Pancreas (tissue), 10 donors: Measurements from ENCODE around the gene AP5Z1. TPM values are rescaled to one million over a fixed set of nuclear protein-coding genes. Genes with fewer than 3 reads are reported as not detected.

ENCODE experiments used
- ATAC-seq, 4 donors: fragments of 200-7000 bp; cut with Tn5 transposase; one replicate each; pipeline versions ENCODE4 v1.8.0 to v1.9.1; 2020; ENCODE audit warnings: mild to moderate bottlenecking in 4 of 4, moderate library complexity in 4 of 4
- DNase-seq, 6 donors: peaks; one replicate each; pipeline ENCODE4 v3.0.0-alpha.2; 2020
- FAIRE-seq: peaks from 2 replicates; lab custom pipeline; 2012; peaks lifted over from hg19 to GRCh38; lab: Jason Lieb, UNC
- H3K27ac ChIP-seq, 4 donors: fragments of 200-600 bp; sonication (generic); 1 replicate in 3 of 4; 2 replicates in 1 of 4; pipeline versions ENCODE4 v1.5.0 to v1.8.0; 2020
- H3K27me3 ChIP-seq, 4 donors: fragments of 200-600 bp; one replicate each; pipeline ENCODE4 v1.8.0; 2021
- H3K36me3 ChIP-seq, 3 donors: fragments of 200-600 bp; sonication (generic) in 1 of 3; one replicate each; pipeline versions ENCODE4 v1.5.0 to v1.8.0; 2020 to 2021
- H3K4me1 ChIP-seq, 3 donors: fragments of 200-600 bp; one replicate each; pipeline ENCODE4 v1.8.0; 2021
- H3K4me3 ChIP-seq, 4 donors: fragments of 200-600 bp; sonication (generic) in 2 of 4; one replicate each; pipeline versions ENCODE4 v1.5.0 to v1.8.0; 2020 to 2021
- H3K9me3 ChIP-seq, 4 donors: fragments of 200-600 bp; one replicate each; pipeline ENCODE4 v1.8.0; 2021
- WGBS, 2 donors: extraction: QIAGEN DNeasy Blood & Tissue Kit; methylation state at CpG; one replicate each; pipeline ENCODE4 v1.1.7; 2013; 5-methylcytosine and 5-hydroxymethylcytosine counted together
- intact Hi-C, 3 donors: fragments of 100-400 bp; cut with DNase I; formaldehyde crosslinking; loops; one replicate each; pipeline versions ENCODE4 v1.11.1 to v1.14.2; 2022
- polyA plus RNA-seq, 2 donors: library from polyadenylated mRNA; stranded (reverse); fragments of 200-250 nt; gene quantifications; one replicate each; pipeline ENCODE4 v1.2.3, GENCODE V29; 2013
- total RNA-seq, 6 donors: library from RNA; stranded (reverse); fragmentation: NEBNext Ultra II Directional in 4 of 6; extraction: Animal tissue kit (Norgen Biotek cat#: 25700) in 4 of 6; gene quantifications; one replicate each; pipeline versions ENCODE4 v1.2.1 to v1.2.4, GENCODE V29; 2021 to 2023
- TF ChIP-seq, protein P1 (sequence below), 4 donors: fragments of 200-600 bp; sonication (generic) in 3 of 4; IDR thresholded peaks; one replicate each; pipeline versions ENCODE4 v1.5.0 to v1.8.0; 2021; ENCODE audit warnings: antibody characterized with exemption in 4 of 4
- donor health status: healthy with polysubstance abuse.
- donor health status: DM: no; HTN: no; CAD: no; lungs with moderate emphysema.
- donor health status: DM: no; HTN: no; CAD: no.
- donor health status: control.
- donor health status: control.
- donor health status: Bipolar disorder and iron deficiency.
- donor health status: DM: yes; HTN: yes; CAD: no.
- donor health status: DM: no; HTN: no; CAD: no.
- donor health status: DM: no; HTN: no; CAD: no.
- donor health status: DM: yes; HTN: yes; CAD: no.

The AP5Z1 gene
- total and polyA plus RNA-seq, 8 donors: 12.8 to 81.2 (median 18.3) TPM

DNA sequence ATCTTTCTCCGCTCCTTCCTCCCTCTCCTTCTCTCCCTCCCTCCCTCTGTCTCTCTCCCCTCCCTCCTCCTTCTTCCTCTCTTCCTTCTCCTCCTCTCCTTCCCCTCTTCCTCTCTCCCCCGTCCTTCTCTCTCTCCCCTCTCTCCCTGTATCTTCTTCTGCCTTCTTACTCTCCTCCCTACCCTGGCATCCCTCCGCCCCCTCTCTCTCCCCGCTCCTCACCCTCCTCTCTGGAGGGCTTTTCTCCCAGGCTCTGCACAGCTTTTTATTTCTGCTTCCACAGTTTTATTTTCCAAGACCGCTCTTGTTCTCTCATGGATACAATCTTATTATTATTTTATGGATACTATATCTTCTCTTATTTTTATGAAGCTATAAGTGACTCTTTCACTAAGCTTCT is 32.6 kb downstream of the AP5Z1 start:
- TF ChIP-seq, protein P1, sequence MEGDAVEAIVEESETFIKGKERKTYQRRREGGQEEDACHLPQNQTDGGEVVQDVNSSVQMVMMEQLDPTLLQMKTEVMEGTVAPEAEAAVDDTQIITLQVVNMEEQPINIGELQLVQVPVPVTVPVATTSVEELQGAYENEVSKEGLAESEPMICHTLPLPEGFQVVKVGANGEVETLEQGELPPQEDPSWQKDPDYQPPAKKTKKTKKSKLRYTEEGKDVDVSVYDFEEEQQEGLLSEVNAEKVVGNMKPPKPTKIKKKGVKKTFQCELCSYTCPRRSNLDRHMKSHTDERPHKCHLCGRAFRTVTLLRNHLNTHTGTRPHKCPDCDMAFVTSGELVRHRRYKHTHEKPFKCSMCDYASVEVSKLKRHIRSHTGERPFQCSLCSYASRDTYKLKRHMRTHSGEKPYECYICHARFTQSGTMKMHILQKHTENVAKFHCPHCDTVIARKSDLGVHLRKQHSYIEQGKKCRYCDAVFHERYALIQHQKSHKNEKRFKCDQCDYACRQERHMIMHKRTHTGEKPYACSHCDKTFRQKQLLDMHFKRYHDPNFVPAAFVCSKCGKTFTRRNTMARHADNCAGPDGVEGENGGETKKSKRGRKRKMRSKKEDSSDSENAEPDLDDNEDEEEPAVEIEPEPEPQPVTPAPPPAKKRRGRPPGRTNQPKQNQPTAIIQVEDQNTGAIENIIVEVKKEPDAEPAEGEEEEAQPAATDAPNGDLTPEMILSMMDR (IDR thresholded peaks at IDR 0.05): no peak
- H3K36me3 ChIP-seq: no peaks in the 10 kb centered on the region
- no peak for DNase-seq
- H3K9me3 ChIP-seq: no peaks in the 10 kb centered on the region
- H3K27ac ChIP-seq: no peak overlapping the region
- H3K4me3 ChIP-seq: no peak overlapping the region
- FAIRE-seq: no peak
- no peaks in the 10 kb centered on the region for H3K27me3 ChIP-seq
- intact Hi-C loops: loop anchor here in 1 of 3 donors (10.0 kb wide), 1 partner anchor 277 kb away; no protein-coding TSS in a partner anchor
- 60 to 76% methylated on average over 5 of the region's 5 CpGs for WGBS, 2 donors
- no peak for ATAC-seq
- H3K4me1 ChIP-seq: no peaks in the 10 kb centered on the region

DNA sequence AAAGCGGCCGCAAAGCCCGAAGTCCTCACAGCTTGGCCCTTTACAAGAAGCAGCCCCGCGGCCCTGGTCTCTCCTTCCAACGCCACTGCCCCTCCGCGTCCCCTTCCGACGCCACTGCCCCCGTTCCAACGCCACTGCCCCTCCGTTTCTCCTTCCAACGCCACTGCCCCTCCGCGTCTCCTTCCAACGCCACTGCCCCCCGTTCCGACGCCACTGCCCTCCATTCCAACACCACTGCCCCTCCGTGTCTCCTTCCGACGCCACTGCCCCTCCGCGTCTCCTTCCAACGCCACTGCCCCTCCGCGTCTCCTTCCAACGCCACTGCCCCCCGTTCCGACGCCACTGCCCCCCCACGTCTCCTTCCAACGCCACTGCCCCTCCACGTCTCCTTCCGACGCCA is 33.1 kb downstream of the AP5Z1 start:
- intact Hi-C loops: loop anchor here in 1 of 3 donors (10.0 kb wide), 1 partner anchor 276 kb away; no protein-coding TSS in a partner anchor
- H3K4me3 ChIP-seq: no peak overlapping the region
- FAIRE-seq (no peak), DNase-seq (no peak), ATAC-seq (no peak)
- H3K9me3 ChIP-seq: no peaks in the 10 kb centered on the region
- H3K36me3 ChIP-seq: no peaks in the 10 kb centered on the region
- no peaks in the 10 kb centered on the region for H3K27me3 ChIP-seq
- 74 to 88% methylated on average over 34 to 37 of the region's 37 CpGs for WGBS, 2 donors
- H3K27ac ChIP-seq: no peak overlapping the region
- no peaks in the 10 kb centered on the region for H3K4me1 ChIP-seq
- TF ChIP-seq, protein P1 (IDR thresholded peaks at IDR 0.05): no peak

DNA sequence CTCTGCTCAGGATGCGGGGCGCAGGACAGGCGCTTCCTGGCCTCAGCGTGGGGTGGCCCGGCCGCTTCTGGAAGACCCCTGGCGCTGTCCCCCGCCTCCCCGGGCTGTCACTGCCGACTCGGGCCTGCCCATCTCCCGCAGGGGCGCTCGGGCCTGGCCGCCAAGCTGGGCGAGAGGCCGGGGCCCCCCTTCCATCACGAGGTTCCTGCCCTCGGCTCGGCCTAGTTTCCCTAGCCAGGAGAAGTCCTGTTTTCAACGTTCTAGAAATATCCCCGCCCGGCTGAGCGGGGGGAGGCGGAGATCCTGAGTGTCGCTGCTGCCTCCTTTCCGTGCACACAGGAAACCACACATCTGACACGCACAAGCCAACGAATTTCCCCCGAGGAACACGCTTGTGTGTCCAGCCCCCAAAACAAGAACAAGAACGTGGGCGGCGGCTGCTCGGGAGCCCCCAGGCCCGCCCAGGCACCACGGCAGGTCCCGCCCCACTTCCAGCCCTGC is 33.7 kb downstream of the AP5Z1 start:
- intact Hi-C loops: loop anchor here in 1 of 3 donors (10.0 kb wide), 1 partner anchor 276 kb away; no protein-coding TSS in a partner anchor
- Histone ChIP-seq H3K9me3 (no peaks in the 10 kb centered on the region), H3K4me3 (no peak overlapping the region), H3K36me3 (no peaks in the 10 kb centered on the region), H3K27ac (no peak overlapping the region), H3K27me3 (no peaks in the 10 kb centered on the region), H3K4me1 (no peaks in the 10 kb centered on the region)
- WGBS, 2 donors: 74 to 82% methylated on average over 38 of the region's 38 CpGs
- ATAC-seq (peak in 1 of 4 donors; percentile 20), DNase-seq (peak in 1 of 6 donors; percentile 65), FAIRE-seq (no peak)
- TF ChIP-seq, protein P1 (IDR thresholded peaks at IDR 0.05): no peak

DNA sequence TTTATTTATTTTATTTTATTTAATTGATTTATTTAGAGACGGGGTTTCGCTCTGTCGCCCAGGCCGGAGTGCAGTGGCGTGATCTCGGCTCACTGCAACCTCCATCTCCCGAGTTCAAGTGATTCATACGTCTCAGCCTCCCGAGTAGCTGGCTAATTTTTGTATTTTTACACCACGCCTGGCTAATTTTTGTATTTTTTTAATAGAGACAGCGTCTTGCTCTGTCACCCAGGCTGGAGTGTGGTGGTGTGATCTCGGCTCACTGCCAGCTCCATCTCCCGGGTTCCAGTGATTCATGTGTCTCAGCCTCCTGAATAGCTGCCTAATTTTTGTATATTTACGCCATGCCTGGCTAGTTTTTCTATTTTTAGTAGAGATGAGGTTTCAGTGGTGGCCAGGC is 34.2 kb downstream of the AP5Z1 start:
- no peak for DNase-seq
- FAIRE-seq: no peak
- intact Hi-C loops: loop anchor here in 1 of 3 donors (10.0 kb wide), 1 partner anchor 275 kb away; no protein-coding TSS in a partner anchor
- ATAC-seq: no peak
- no peak overlapping the region for H3K4me3 ChIP-seq
- H3K27ac ChIP-seq: no peak overlapping the region
- no peaks in the 10 kb centered on the region for H3K4me1 ChIP-seq
- no peaks in the 10 kb centered on the region for H3K36me3 ChIP-seq
- TF ChIP-seq, protein P1 (IDR thresholded peaks at IDR 0.05): no peak
- no peaks in the 10 kb centered on the region for H3K9me3 ChIP-seq
- no peaks in the 10 kb centered on the region for H3K27me3 ChIP-seq
- 88 to 95% methylated on average over 14 of the region's 14 CpGs for WGBS, 2 donors

DNA sequence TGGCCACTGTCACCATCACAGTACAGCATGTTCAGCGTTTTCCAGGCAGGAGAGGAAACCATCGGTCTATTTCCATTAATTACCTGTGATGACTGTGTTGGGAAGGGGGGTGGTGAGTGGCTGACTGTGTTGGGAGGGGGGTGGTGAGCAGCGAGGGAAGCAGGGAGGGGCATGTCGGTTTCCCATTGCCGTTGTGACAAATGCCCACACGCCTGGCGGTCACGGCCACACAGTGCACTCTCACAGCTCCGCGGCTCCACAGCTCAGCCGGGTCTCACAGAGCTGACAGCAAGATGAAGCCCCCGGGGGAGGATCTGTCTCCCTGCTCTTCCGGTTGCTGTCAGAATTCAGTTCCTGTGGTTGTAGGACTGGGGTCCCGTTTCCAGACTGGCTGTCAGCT is 39.0 kb downstream of the AP5Z1 start:
- TF ChIP-seq, protein P1 (IDR thresholded peaks at IDR 0.05): no peak
- no peak overlapping the region for H3K4me3 ChIP-seq
- H3K27ac ChIP-seq: no peak overlapping the region
- WGBS, 2 donors: 52 to 63% methylated on average over 14 of the region's 14 CpGs
- no peak for FAIRE-seq
- H3K27me3 ChIP-seq: no peaks in the 10 kb centered on the region
- ATAC-seq: no peak
- no peaks in the 10 kb centered on the region for H3K4me1 ChIP-seq
- H3K9me3 ChIP-seq: no peaks in the 10 kb centered on the region
- no peaks in the 10 kb centered on the region for H3K36me3 ChIP-seq
- intact Hi-C loops: no loop called here
- no peak for DNase-seq
